Inferior parietal cortex (tissue), 1 donor: Measurements from ENCODE around the gene DDX3X.

ENCODE experiments used
- DNase-seq: peaks from one replicate; pipeline ENCODE4 v3.0.0-alpha.2; 2016; ENCODE audit errors: extremely low spot score

The DDX3X gene

DNA sequence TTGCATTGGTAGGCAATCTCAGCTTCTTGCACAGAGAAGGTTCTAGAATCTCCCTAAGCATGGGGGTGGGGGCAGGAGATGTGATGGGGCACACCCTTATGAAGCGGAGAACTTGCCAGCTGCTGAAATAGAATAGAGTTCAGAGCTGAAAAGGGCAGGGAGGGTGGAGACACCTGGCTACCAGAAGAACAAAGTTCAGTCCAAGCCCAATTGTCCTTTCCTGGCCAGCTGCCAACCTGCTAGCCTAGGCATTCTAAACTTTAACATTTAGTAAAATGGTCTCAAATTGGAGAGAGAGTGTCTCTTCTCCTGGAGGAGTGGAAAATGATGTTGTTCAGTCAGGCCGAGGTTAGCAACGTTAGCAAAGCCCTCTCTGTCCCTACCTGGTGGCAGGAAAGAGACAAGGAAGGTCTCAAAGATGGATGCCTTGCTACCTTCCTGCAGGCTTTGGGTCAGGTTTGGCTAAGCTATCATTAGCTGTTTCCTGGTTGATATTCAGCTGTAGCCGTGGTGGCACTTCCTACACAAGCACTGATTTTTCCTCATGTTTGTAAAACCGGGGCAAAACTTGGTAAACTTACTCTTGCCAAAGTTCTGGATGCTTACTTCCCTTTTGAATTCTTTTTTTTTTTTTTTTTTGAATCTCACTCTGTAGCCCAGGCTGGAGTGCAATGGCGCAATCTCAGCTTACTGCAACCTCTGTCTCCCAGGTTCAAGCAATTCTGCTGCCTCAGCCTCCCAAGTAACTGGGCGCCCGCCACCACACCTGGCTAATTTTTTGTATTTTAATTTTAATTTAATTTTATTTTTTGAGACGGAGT lies 78.5 kb downstream of the DDX3X start:
- DNase-seq: no peak
